ENCODE measurements around the gene MFSD12.

The MFSD12 gene

GRCh38 chr19:3546119-3546518 lies 11.3 kb downstream of the MFSD12 start:
- H3K27ac ChIP-seq = no peak overlapping the region
- TF ChIP-seq ZFX (IDR thresholded peaks at IDR 0.05) (no peak), CTCF (conservative IDR thresholded peaks at IDR 0.05) (no peak)

GRCh38 chr19:3545669-3546034 lies 11.7 kb downstream of the MFSD12 start:
- H3K27ac ChIP-seq = no peak overlapping the region
- TF ChIP-seq ZFX (IDR thresholded peaks at IDR 0.05) = no peak
- no peak for TF ChIP-seq CTCF (conservative IDR thresholded peaks at IDR 0.05)

GRCh38 chr19:3544742-3545668 lies 12.4 kb downstream of the MFSD12 start:
- TF ChIP-seq ZFX (IDR thresholded peaks at IDR 0.05) = no peak
- peak; percentile 98 for TF ChIP-seq CTCF (conservative IDR thresholded peaks at IDR 0.05)
- no peak overlapping the region for H3K27ac ChIP-seq

- TF ChIP-seq ZFX (IDR thresholded peaks at IDR 0.05) (no peak), CTCF (conservative IDR thresholded peaks at IDR 0.05) (no peak)
- H3K27ac ChIP-seq = no peak overlapping the region
Measured at GRCh38 chr19:3544058-3544376, 13.4 kb downstream of the MFSD12 start.

- TF ChIP-seq ZFX (IDR thresholded peaks at IDR 0.05) (no peak), CTCF (conservative IDR thresholded peaks at IDR 0.05) (no peak)
- H3K27ac ChIP-seq = no peak overlapping the region
Measured at GRCh38 chr19:3543150-3544057, 14.0 kb downstream of the MFSD12 start.

- no peak overlapping the region for H3K27ac ChIP-seq
- no peak for TF ChIP-seq ZFX (IDR thresholded peaks at IDR 0.05)
- TF ChIP-seq CTCF (conservative IDR thresholded peaks at IDR 0.05) = no peak
Measured at GRCh38 chr19:3539756-3540118, 17.6 kb downstream of the MFSD12 start.
